ENCODE results near the gene TCF7L1. TPM values are rescaled to one million over a fixed set of nuclear protein-coding genes. Genes with fewer than 3 reads are reported as not detected.

Gene TCF7L1
- total and polyA plus RNA-seq, 4 donors = 12.3 to 21.5 (median 13.8) TPM

DNA sequence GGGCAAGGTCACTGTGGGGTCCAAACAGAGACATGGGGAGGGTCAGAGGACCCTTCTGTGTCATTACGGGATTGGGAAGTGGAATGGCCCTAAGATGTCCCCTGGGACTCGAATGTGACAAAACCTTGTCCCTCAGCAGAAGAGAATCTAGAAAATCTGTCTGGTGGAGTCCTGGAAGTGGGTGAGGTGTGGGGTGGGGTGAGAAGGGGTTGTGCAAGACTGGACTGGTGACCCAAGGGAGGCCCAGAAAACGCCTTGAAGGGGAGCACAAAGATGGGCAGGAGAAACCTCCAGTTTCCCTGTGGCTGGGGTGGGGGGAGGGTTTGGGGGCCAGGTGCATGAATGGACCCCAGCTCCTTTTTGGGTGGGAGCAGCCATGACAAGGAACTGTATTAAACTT, 79.6 kb downstream of the TCF7L1 start:
- DNase-seq = no peak
- no peak for ATAC-seq (ENCODE audit: insufficient read depth, low FRiP score)
- no peaks in the 10 kb centered on the region for H3K27me3 ChIP-seq (ENCODE audit: control insufficient read depth in 3 of 3, insufficient read depth in 3 of 3, low read length in 2 of 3)
- no peak overlapping the region for H3K4me3 ChIP-seq
- WGBS, 2 donors = 78 to 90% methylated on average over 3 of the region's 3 CpGs
- H3K27ac ChIP-seq (ENCODE audit: low read depth in 1 of 2, low read length in 1 of 2) = no peak overlapping the region
- peaks cover 0 to 1% (median 0%) of the 10 kb centered on the region in 4 donors for H3K9me3 ChIP-seq (ENCODE audit: control insufficient read depth in 4 of 4, insufficient read depth in 3 of 4, low read length in 3 of 4)
- no peak overlapping the region for H3K9ac ChIP-seq (ENCODE audit: insufficient read depth in 1 of 2, low read length in 2 of 2)
- TF ChIP-seq, protein P1, sequence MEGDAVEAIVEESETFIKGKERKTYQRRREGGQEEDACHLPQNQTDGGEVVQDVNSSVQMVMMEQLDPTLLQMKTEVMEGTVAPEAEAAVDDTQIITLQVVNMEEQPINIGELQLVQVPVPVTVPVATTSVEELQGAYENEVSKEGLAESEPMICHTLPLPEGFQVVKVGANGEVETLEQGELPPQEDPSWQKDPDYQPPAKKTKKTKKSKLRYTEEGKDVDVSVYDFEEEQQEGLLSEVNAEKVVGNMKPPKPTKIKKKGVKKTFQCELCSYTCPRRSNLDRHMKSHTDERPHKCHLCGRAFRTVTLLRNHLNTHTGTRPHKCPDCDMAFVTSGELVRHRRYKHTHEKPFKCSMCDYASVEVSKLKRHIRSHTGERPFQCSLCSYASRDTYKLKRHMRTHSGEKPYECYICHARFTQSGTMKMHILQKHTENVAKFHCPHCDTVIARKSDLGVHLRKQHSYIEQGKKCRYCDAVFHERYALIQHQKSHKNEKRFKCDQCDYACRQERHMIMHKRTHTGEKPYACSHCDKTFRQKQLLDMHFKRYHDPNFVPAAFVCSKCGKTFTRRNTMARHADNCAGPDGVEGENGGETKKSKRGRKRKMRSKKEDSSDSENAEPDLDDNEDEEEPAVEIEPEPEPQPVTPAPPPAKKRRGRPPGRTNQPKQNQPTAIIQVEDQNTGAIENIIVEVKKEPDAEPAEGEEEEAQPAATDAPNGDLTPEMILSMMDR (IDR thresholded peaks at IDR 0.05; ENCODE audit: control extremely low read depth, extremely low read depth) = no peak
- peaks cover 3 to 20% (median 14%) of the 10 kb centered on the region in 5 donors for H3K4me1 ChIP-seq (ENCODE audit: control insufficient read depth in 5 of 5, insufficient read depth in 5 of 5, low read length in 5 of 5)
- no peaks in the 10 kb centered on the region for H3K36me3 ChIP-seq (ENCODE audit: control insufficient read depth in 4 of 4, insufficient read depth in 4 of 4, low read length in 4 of 4)

DNA sequence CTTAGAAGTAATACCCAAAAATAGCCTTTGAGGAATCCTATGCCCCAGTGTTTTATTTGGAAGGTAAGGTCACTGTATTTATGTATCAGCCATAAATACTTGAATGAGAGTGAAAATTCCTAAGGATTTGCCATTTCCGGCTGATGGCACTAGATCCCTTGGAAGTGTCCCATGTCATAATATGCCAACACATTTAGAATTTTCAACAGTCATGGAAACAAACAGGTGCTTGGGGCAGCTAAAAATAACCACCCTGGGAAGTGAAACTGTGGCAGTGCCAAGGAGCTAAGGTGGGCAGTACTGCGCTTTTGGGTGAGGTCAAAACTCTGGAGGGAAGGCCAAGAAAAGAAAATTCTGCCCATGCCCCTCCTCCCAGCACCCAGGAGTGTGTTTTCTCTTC, 80.2 kb downstream of the TCF7L1 start:
- DNase-seq = no peak
- 80 to 93% methylated on average over 2 of the region's 2 CpGs for WGBS, 2 donors
- peaks cover 3 to 20% (median 14%) of the 10 kb centered on the region in 5 donors for H3K4me1 ChIP-seq (ENCODE audit: control insufficient read depth in 5 of 5, insufficient read depth in 5 of 5, low read length in 5 of 5)
- H3K4me3 ChIP-seq = no peak overlapping the region
- TF ChIP-seq, protein P1 (IDR thresholded peaks at IDR 0.05; ENCODE audit: control extremely low read depth, extremely low read depth) = no peak
- H3K9me3 ChIP-seq (ENCODE audit: control insufficient read depth in 4 of 4, insufficient read depth in 3 of 4, low read length in 3 of 4) = peaks cover 0 to 1% (median 0%) of the 10 kb centered on the region in 4 donors
- no peaks in the 10 kb centered on the region for H3K27me3 ChIP-seq (ENCODE audit: control insufficient read depth in 3 of 3, insufficient read depth in 3 of 3, low read length in 2 of 3)
- no peak for ATAC-seq (ENCODE audit: insufficient read depth, low FRiP score)
- H3K9ac ChIP-seq (ENCODE audit: insufficient read depth in 1 of 2, low read length in 2 of 2) = no peak overlapping the region
- H3K27ac ChIP-seq (ENCODE audit: low read depth in 1 of 2, low read length in 1 of 2) = no peak overlapping the region
- H3K36me3 ChIP-seq (ENCODE audit: control insufficient read depth in 4 of 4, insufficient read depth in 4 of 4, low read length in 4 of 4) = no peaks in the 10 kb centered on the region

DNA sequence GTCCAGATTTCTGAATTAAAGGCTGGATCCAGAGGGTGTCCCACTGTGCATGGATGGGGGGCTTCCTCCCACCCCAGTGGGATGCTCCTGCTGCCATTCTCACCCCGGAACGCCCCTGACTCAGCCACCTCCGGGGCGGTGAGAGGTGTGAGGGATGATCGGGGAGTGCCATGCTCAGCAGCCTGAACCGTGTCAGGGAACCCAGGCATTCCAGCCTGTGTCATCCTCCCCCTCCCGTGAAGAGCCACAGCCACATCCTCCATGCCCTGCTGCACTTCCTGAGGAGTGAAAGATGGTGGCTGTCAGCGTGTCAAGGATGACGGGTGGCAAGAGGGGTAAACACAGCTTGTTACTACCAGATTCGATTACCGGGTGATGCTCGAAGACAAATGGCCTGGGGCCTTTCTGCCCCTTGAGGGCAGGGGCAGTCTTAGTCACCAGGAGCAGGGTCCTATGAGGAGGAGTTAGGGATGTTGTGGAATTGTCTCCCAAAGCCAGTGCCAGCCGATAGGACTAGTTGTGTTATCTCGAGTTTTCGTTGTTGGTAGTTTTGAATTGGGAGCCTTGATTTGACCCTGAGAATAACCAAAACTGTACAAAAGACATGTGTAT, 80.8 kb downstream of the TCF7L1 start:
- H3K27ac ChIP-seq (ENCODE audit: low read depth in 1 of 2, low read length in 1 of 2) = no peak overlapping the region
- TF ChIP-seq, protein P1 (IDR thresholded peaks at IDR 0.05; ENCODE audit: control extremely low read depth, extremely low read depth) = no peak
- H3K27me3 ChIP-seq (ENCODE audit: control insufficient read depth in 3 of 3, insufficient read depth in 3 of 3, low read length in 2 of 3) = no peaks in the 10 kb centered on the region
- peaks cover 0 to 1% (median 0%) of the 10 kb centered on the region in 4 donors for H3K9me3 ChIP-seq (ENCODE audit: control insufficient read depth in 4 of 4, insufficient read depth in 3 of 4, low read length in 3 of 4)
- ATAC-seq (ENCODE audit: insufficient read depth, low FRiP score) (no peak), DNase-seq (no peak)
- no peaks in the 10 kb centered on the region for H3K36me3 ChIP-seq (ENCODE audit: control insufficient read depth in 4 of 4, insufficient read depth in 4 of 4, low read length in 4 of 4)
- peaks cover 3 to 20% (median 14%) of the 10 kb centered on the region in 5 donors for H3K4me1 ChIP-seq (ENCODE audit: control insufficient read depth in 5 of 5, insufficient read depth in 5 of 5, low read length in 5 of 5)
- H3K9ac ChIP-seq (ENCODE audit: insufficient read depth in 1 of 2, low read length in 2 of 2) = no peak overlapping the region
- WGBS, 2 donors = 69 to 74% methylated on average over 15 of the region's 15 CpGs
- no peak overlapping the region for H3K4me3 ChIP-seq

DNA sequence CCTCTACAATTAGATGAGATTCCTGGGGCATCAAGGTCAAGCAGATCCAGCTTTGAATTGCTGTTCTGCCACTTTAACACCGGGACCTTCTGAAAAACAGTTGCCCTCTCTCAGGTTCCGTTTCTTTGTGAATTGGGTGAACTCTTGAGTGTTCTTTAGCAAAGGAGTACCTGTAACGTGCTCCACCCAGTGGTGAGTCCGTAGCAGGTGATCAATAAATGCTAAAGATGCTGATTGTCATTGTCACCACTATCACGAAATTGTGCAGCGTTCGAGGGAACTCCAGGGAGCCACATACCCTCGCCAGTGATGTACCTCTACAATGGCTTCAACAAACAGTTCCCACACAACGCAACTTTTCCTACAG, 81.9 kb downstream of the TCF7L1 start:
- WGBS, 2 donors = 73 to 80% methylated on average over 9 of the region's 9 CpGs
- no peak overlapping the region for H3K4me3 ChIP-seq
- no peaks in the 10 kb centered on the region for H3K9me3 ChIP-seq (ENCODE audit: control insufficient read depth in 4 of 4, insufficient read depth in 3 of 4, low read length in 3 of 4)
- ATAC-seq (ENCODE audit: insufficient read depth, low FRiP score) (no peak), DNase-seq (no peak)
- H3K27ac ChIP-seq (ENCODE audit: low read depth in 1 of 2, low read length in 1 of 2) = no peak overlapping the region
- H3K9ac ChIP-seq (ENCODE audit: insufficient read depth in 1 of 2, low read length in 2 of 2) = no peak overlapping the region
- no peaks in the 10 kb centered on the region for H3K27me3 ChIP-seq (ENCODE audit: control insufficient read depth in 3 of 3, insufficient read depth in 3 of 3, low read length in 2 of 3)
- peaks cover 3 to 20% (median 14%) of the 10 kb centered on the region in 5 donors for H3K4me1 ChIP-seq (ENCODE audit: control insufficient read depth in 5 of 5, insufficient read depth in 5 of 5, low read length in 5 of 5)
- no peaks in the 10 kb centered on the region for H3K36me3 ChIP-seq (ENCODE audit: control insufficient read depth in 4 of 4, insufficient read depth in 4 of 4, low read length in 4 of 4)
- TF ChIP-seq, protein P1 (IDR thresholded peaks at IDR 0.05; ENCODE audit: control extremely low read depth, extremely low read depth) = no peak
